CD14-positive monocyte (primary cell): ENCODE measurements around the gene NACA. TPM values are rescaled to one million over a fixed set of nuclear protein-coding genes. Genes with fewer than 3 reads are reported as not detected.

Source experiments
- DNase-seq, 3 donors: peaks; one replicate each; pipeline ENCODE4 v3.0.0-alpha.2; 2011 to 2022
- H2AFZ ChIP-seq: 2 replicates; pipeline ENCODE4 v1.6.0; 2012; ENCODE audit warnings: mild to moderate bottlenecking, low read depth, low read length, inconsistent platforms; ENCODE audit not compliant: insufficient read depth, poor library complexity, severe bottlenecking
- H3K27ac ChIP-seq, 2 donors: 1 replicate in 1 of 2; 2 replicates in 1 of 2; pipeline ENCODE4 v1.5.1; 2012 to 2013; ENCODE audit warnings: low read length in 2 of 2, control low read depth in 1 of 2, inconsistent platforms in 1 of 2, low read depth in 1 of 2, mild to moderate bottlenecking in 1 of 2
- H3K27me3 ChIP-seq, 2 donors: one replicate each; pipeline versions ENCODE4 v1.6.0 to v1.6.1; 2011 to 2013; ENCODE audit warnings: low read length in 2 of 2; ENCODE audit not compliant: control insufficient read depth in 2 of 2, insufficient read depth in 2 of 2
- H3K36me3 ChIP-seq, 2 donors: replicated peaks in 1 of 2; 1 replicate in 1 of 2; 2 replicates in 1 of 2; pipeline versions ENCODE4 v1.5.1 to v1.6.1; 2012 to 2013; ENCODE audit warnings: low read length in 2 of 2, control low read depth in 1 of 2, inconsistent platforms in 1 of 2, mild to moderate bottlenecking in 1 of 2; ENCODE audit not compliant: insufficient read depth in 2 of 2, control insufficient read depth in 1 of 2
- H3K4me1 ChIP-seq, 2 donors: 1 replicate in 1 of 2; 2 replicates in 1 of 2; pipeline versions ENCODE4 v1.5.1 to v1.6.1; 2012 to 2013; ENCODE audit warnings: low read length in 2 of 2, control low read depth in 1 of 2, inconsistent platforms in 1 of 2, mild to moderate bottlenecking in 1 of 2, moderate library complexity in 1 of 2; ENCODE audit not compliant: insufficient read depth in 2 of 2, control insufficient read depth in 1 of 2
- H3K4me2 ChIP-seq: replicated peaks from 2 replicates; pipeline ENCODE3; 2012; ENCODE audit warnings: low read length, moderate library complexity, mild to moderate bottlenecking; ENCODE audit not compliant: poor library complexity, severe bottlenecking; ENCODE audit errors: extremely low read depth
- H3K4me3 ChIP-seq, 3 experiments: fragments of 200-600 bp in 1 of 3; sonication (generic) in 1 of 3; replicated peaks in 1 of 3; 1 replicate in 2 of 3; 2 replicates in 1 of 3; pipeline ENCODE4 v1.5.1; 2011 to 2013; ENCODE audit warnings: low read length in 3 of 3, mild to moderate bottlenecking in 3 of 3, control low read depth in 2 of 3, low read depth in 2 of 3, inconsistent platforms in 1 of 3, moderate library complexity in 1 of 3
- H3K79me2 ChIP-seq: 2 replicates; pipeline ENCODE4 v1.6.0; 2012; ENCODE audit warnings: mild to moderate bottlenecking, control low read depth, inconsistent platforms, low read length, moderate library complexity; ENCODE audit not compliant: insufficient read depth
- H3K9ac ChIP-seq: 2 replicates; pipeline ENCODE4 v1.6.0; 2017; ENCODE audit warnings: low read length, mild to moderate bottlenecking; ENCODE audit not compliant: insufficient read depth, poor library complexity, severe bottlenecking
- H3K9me3 ChIP-seq, 2 donors: replicated peaks in 1 of 2; 1 replicate in 1 of 2; 2 replicates in 1 of 2; pipeline versions ENCODE4 v1.5.1 to v1.6.1; 2012 to 2013; ENCODE audit warnings: low read length in 2 of 2, control low read depth in 1 of 2; ENCODE audit not compliant: control insufficient read depth in 1 of 2, insufficient read depth in 1 of 2
- H4K20me1 ChIP-seq: 2 replicates; pipeline ENCODE4 v1.6.0; 2012; ENCODE audit warnings: mild to moderate bottlenecking, low read length, control low read depth, moderate library complexity; ENCODE audit not compliant: insufficient read depth
- H3K27ac Mint-ChIP-seq, 7 donors: one replicate each; pipeline ENCODE4 v1.8.0; 2020; ENCODE audit warnings: mild to moderate bottlenecking in 7 of 7, mixed read lengths in 7 of 7, moderate library complexity in 6 of 7, inconsistent platforms in 2 of 7
- H3K27me3 Mint-ChIP-seq, 3 donors: one replicate each; pipeline ENCODE4 v1.8.0; 2021 to 2022; ENCODE audit warnings: low read depth in 3 of 3, mild to moderate bottlenecking in 3 of 3, mixed read lengths in 3 of 3, moderate library complexity in 3 of 3, inconsistent platforms in 1 of 3
- H3K36me3 Mint-ChIP-seq, 2 donors: one replicate each; pipeline ENCODE4 v1.8.0; 2020; ENCODE audit warnings: mixed read lengths in 2 of 2, inconsistent platforms in 1 of 2, mild to moderate bottlenecking in 1 of 2
- H3K4me1 Mint-ChIP-seq: one replicate; pipeline ENCODE4 v1.8.0; 2020; ENCODE audit warnings: mild to moderate bottlenecking, mixed read lengths
- H3K4me3 Mint-ChIP-seq, 2 donors: one replicate each; pipeline ENCODE4 v1.8.0; 2020; ENCODE audit warnings: mild to moderate bottlenecking in 2 of 2, mixed read lengths in 2 of 2, moderate library complexity in 1 of 2
- H3K9me3 Mint-ChIP-seq, 7 donors: one replicate each; pipeline ENCODE4 v1.8.0; 2020 to 2022; ENCODE audit warnings: mixed read lengths in 7 of 7, mild to moderate bottlenecking in 6 of 7, moderate library complexity in 6 of 7, inconsistent platforms in 2 of 7
- CTCF ChIP-seq: fragments of 200-600 bp; IDR thresholded peaks from one replicate; pipeline ENCODE4 v1.8.0; 2022; ENCODE audit warnings: antibody characterized with exemption, mild to moderate bottlenecking
- WGBS: methylation state at CpG from one replicate; pipeline ENCODE4 v1.1.5; 2013; ENCODE audit warnings: missing lambda C conversion rate; ENCODE audit not compliant: insufficient coverage; 5-methylcytosine and 5-hydroxymethylcytosine counted together
- intact Hi-C, 2 donors: fragments of 100-400 bp; cut with micrococcal nuclease; formaldehyde crosslinking; loops; one replicate each; pipeline versions ENCODE4 v1.15.0 to v1.15.1; 2023
- polyA plus RNA-seq, 3 donors: library from polyadenylated mRNA; depleted of rRNA in 1 of 3; unstranded in 2 of 3; stranded (reverse) in 1 of 3; fragments of 300-500 nt in 2 of 3; fragments of >200 nt in 1 of 3; fragmentation: Illumina TruSeq in 2 of 3; gene quantifications; 1 replicate in 2 of 3; 2 replicates in 1 of 3; pipeline ENCODE4 v1.2.3, GENCODE V29; 2012 to 2021

The NACA gene
- polyA plus RNA-seq, 3 donors, result 797 to 1,102 (median 937) TPM

- no peak for DNase-seq
- H4K20me1 ChIP-seq, result no peaks in the 10 kb centered on the region
- no peak overlapping the region for H3K27ac ChIP-seq
- H3K4me3 ChIP-seq, result no peak overlapping the region
- H3K36me3 ChIP-seq, result no peaks in the 10 kb centered on the region
- H3K9me3 Mint-ChIP-seq, result peaks cover 0 to 3% (median 0%) of the 10 kb centered on the region in 7 donors
- peaks cover 0 to under 1% of the 10 kb centered on the region in 2 donors for H3K9me3 ChIP-seq
- H3K79me2 ChIP-seq, result no peaks in the 10 kb centered on the region
- no peaks in the 10 kb centered on the region for H3K27me3 ChIP-seq
- no peak overlapping the region for H3K27ac Mint-ChIP-seq
- H3K27me3 Mint-ChIP-seq, result peaks cover 2 to 8% (median 7%) of the 10 kb centered on the region in 3 donors
- H3K4me1 Mint-ChIP-seq, result peaks cover 16% of the 10 kb centered on the region
- H3K4me3 Mint-ChIP-seq, result no peak overlapping the region
- H2AFZ ChIP-seq, result no peak overlapping the region
- H3K4me2 ChIP-seq, result no peak overlapping the region
- H3K4me1 ChIP-seq, result peaks cover 12 to 13% of the 10 kb centered on the region in 2 donors
- no peak overlapping the region for H3K9ac ChIP-seq
- no peak for TF ChIP-seq CTCF
- H3K36me3 Mint-ChIP-seq, result no peaks in the 10 kb centered on the region
- WGBS, result 0% methylated on average over 1 of the region's 5 CpGs
- intact Hi-C loops, result no loop called here
Measured at GRCh38 chr12:56763753-56764657, 38.9 kb upstream of the NACA start.

GRCh38 chr12:56761812-56762211 lies 36.7 kb upstream of the NACA start:
- H4K20me1 ChIP-seq, result no peaks in the 10 kb centered on the region
- peaks cover 9 to 11% of the 10 kb centered on the region in 2 donors for H3K4me1 ChIP-seq
- Mint-ChIP-seq H3K4me3 (no peak overlapping the region), H3K4me1 (peaks cover 18% of the 10 kb centered on the region), H3K36me3 (no peaks in the 10 kb centered on the region), H3K27ac (no peak overlapping the region), H3K27me3 (peaks cover 0 to 8% (median 5%) of the 10 kb centered on the region in 3 donors), H3K9me3 (peaks cover 3 to 10% (median 7%) of the 10 kb centered on the region in 7 donors)
- no peak overlapping the region for H3K4me3 ChIP-seq
- no peak for DNase-seq
- H2AFZ ChIP-seq, result no peak overlapping the region
- no peak overlapping the region for H3K4me2 ChIP-seq
- peaks cover 2 to 9% of the 10 kb centered on the region in 2 donors for H3K9me3 ChIP-seq
- H3K79me2 ChIP-seq, result no peaks in the 10 kb centered on the region
- no peak overlapping the region for H3K9ac ChIP-seq
- no peaks in the 10 kb centered on the region for H3K36me3 ChIP-seq
- intact Hi-C loops, result no loop called here
- no peak overlapping the region for H3K27ac ChIP-seq
- no peak for TF ChIP-seq CTCF
- no CpG with 5 or more reads among the region's 2 CpGs for WGBS
- no peaks in the 10 kb centered on the region for H3K27me3 ChIP-seq
